Thymus (tissue), 11 donors: ENCODE data around the gene SIDT2. TPM values are rescaled to one million over a fixed set of nuclear protein-coding genes. Genes with fewer than 3 reads are reported as not detected.

Experiments
- DNase-seq, 9 donors: peaks; one replicate each; pipeline ENCODE4 v3.0.0-alpha.2; 2013; ENCODE audit warnings: low spot score in 9 of 9, low read depth in 6 of 9, missing footprints in 1 of 9
- H3K27ac ChIP-seq, 2 donors: one replicate each; pipeline ENCODE4 v1.5.1; 2013; ENCODE audit warnings: control low read depth in 1 of 2, low read depth in 1 of 2, low read length in 1 of 2, mild to moderate bottlenecking in 1 of 2, moderate library complexity in 1 of 2
- H3K27me3 ChIP-seq, 2 donors: one replicate each; pipeline ENCODE4 v1.5.1; 2013; ENCODE audit warnings: low read length in 1 of 2; ENCODE audit not compliant: control insufficient read depth in 2 of 2, insufficient read depth in 1 of 2
- H3K36me3 ChIP-seq, 2 donors: one replicate each; pipeline ENCODE4 v1.5.1; 2013; ENCODE audit warnings: low read length in 1 of 2, mild to moderate bottlenecking in 1 of 2, moderate library complexity in 1 of 2; ENCODE audit not compliant: control insufficient read depth in 2 of 2, insufficient read depth in 2 of 2
- H3K4me1 ChIP-seq, 2 donors: one replicate each; pipeline ENCODE4 v1.5.1; 2013; ENCODE audit warnings: low read length in 2 of 2; ENCODE audit not compliant: control insufficient read depth in 2 of 2, insufficient read depth in 2 of 2
- H3K4me3 ChIP-seq, 2 donors: one replicate each; pipeline ENCODE4 v1.5.1; 2013; ENCODE audit warnings: low read length in 2 of 2, control low read depth in 1 of 2, mild to moderate bottlenecking in 1 of 2
- H3K9me3 ChIP-seq, 2 donors: one replicate each; pipeline ENCODE4 v1.5.1; 2013; ENCODE audit warnings: low read length in 1 of 2, mild to moderate bottlenecking in 1 of 2; ENCODE audit not compliant: control insufficient read depth in 2 of 2, insufficient read depth in 1 of 2
- WGBS: extraction: QIAGEN DNeasy Blood & Tissue Kit; methylation state at CpG from one replicate; pipeline ENCODE4 v1.1.7; 2013; 5-methylcytosine and 5-hydroxymethylcytosine counted together
- polyA plus RNA-seq: library from polyadenylated mRNA; stranded (reverse); fragments of 200-250 nt; gene quantifications from one replicate; pipeline ENCODE4 v1.2.3, GENCODE V29; 2013
- total RNA-seq: library from RNA; stranded (reverse); fragments of 120-200 nt; gene quantifications from one replicate; pipeline ENCODE4 v1.2.4, GENCODE V29; 2013
- donor health status: healthy.

The SIDT2 gene
- total and polyA plus RNA-seq, 2 donors, result 5.1 to 22.5 TPM

DNA sequence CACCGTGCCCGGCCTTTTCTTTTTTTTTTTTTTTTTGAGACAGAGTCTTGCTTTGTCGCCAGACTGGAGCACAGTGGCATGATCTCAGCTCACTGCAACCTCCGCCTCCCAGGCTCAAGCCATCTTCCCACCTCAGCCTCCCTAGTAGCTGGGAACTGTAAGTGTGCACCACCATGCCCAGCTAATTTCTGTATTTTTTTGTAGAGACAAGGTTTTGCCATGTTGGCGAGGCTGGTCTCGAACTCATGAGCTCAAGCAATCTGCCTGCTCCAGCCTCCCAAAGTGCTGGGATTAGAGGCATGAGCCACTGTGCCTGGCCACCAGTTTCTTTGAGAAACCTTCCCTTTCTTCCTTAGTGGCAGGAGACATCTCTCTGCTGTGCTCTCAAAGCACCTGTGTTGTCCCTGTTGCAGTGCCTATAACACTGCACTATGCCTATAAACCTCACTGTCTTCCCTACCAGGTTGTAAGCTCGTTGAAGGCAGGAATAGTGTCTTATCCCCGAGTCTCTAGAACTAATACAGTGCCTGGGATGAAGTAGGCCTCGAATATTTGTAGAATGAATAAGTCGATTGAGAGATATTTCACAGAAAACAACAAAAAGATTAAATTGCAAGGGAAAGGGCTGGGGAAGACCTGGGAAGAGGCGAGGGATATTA lies 34.3 kb downstream of the SIDT2 start:
- Histone ChIP-seq H3K27me3 (no peaks in the 10 kb centered on the region), H3K4me1 (no peaks in the 10 kb centered on the region), H3K36me3 (peaks cover 42 to 55% of the 10 kb centered on the region in 2 donors), H3K4me3 (no peak overlapping the region), H3K9me3 (no peaks in the 10 kb centered on the region), H3K27ac (no peak overlapping the region)
- no peak for DNase-seq
- 98% methylated on average over 11 of the region's 11 CpGs for WGBS

DNA sequence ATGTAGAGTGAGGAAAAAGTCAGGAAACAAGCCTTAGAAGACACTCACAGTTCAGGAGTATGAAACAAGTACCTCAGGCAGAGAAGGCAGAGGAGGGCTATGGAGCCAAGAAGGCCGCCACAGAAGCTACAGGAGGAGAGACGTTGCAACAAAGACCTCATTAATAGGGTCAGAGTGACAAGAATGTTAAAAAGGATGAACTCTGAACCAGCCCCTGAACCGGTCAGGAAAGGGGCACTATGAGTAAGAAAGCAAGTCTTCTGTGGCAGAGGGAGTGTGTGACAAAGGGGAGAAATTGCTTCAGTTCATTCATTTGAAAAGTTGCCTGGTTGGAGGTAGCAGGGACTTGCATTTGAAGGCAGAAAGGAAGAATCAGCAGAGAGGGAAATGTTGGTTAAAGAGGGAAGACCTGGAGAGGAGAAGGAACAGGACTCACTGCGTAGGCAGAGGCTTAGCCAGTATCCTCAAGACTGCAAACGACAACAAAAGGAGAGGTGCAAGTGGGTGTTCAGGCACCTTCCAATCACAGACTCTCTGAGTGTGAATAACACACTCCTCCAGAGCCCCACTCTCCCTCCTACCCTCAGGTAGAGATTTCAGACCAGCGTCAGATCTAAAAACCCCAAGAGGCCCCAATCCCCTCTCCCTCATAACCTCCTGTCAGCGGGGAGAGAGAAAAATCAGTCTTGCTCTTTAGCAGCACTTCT lies 36.0 kb downstream of the SIDT2 start:
- no peak for DNase-seq
- H3K4me3 ChIP-seq, result no peak overlapping the region
- H3K9me3 ChIP-seq, result no peaks in the 10 kb centered on the region
- WGBS, result 98% methylated on average over 7 of the region's 7 CpGs
- no peak overlapping the region for H3K27ac ChIP-seq
- H3K36me3 ChIP-seq, result peaks cover 60 to 69% of the 10 kb centered on the region in 2 donors
- H3K4me1 ChIP-seq, result no peaks in the 10 kb centered on the region
- H3K27me3 ChIP-seq, result no peaks in the 10 kb centered on the region

DNA sequence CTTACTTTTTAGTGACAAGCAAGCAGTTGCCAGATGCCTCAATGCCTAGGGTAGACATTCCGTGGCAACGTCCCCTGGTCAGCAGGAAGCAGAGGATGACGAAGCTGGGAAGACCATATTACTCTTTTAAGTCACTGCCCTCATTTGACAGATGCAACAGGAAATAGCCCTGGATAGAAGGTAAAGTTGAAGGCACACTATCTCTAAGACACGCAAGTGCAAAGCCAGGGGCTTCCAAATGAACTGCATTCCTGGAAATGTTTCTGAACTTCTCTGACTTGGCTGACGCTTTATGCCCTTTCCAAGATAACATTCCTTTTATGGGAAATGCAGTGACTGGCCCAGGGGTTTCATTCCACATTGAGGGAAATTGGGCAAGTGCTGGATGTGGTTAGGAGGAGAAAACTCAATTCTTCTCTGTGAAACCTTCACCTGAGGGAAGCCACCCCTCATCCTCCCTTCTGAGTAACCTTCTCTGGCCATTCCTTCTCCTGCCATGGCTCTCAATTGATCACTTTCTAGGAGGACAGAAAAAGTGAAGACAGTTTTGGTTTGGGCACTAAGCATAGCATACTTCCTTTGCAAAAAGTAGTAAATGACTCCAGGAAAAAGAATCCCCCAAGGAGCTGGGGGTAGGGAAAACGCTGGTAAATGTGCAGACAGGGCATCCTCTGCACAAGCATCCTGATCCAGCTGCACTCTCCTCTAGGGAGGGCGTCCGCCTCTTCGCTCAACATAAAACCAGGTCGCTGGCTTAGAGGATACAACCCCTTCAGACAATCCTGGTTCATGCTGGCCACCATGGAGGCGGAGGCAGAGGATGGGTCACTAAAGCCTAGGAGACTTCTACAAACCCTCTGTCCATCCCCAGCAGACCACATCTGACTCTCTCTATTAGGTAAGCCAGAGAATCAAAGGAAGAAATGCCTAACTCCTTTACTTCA lies 38.9 kb downstream of the SIDT2 start:
- DNase-seq, result no peak
- WGBS, result 96% methylated on average over 11 of the region's 11 CpGs

DNA sequence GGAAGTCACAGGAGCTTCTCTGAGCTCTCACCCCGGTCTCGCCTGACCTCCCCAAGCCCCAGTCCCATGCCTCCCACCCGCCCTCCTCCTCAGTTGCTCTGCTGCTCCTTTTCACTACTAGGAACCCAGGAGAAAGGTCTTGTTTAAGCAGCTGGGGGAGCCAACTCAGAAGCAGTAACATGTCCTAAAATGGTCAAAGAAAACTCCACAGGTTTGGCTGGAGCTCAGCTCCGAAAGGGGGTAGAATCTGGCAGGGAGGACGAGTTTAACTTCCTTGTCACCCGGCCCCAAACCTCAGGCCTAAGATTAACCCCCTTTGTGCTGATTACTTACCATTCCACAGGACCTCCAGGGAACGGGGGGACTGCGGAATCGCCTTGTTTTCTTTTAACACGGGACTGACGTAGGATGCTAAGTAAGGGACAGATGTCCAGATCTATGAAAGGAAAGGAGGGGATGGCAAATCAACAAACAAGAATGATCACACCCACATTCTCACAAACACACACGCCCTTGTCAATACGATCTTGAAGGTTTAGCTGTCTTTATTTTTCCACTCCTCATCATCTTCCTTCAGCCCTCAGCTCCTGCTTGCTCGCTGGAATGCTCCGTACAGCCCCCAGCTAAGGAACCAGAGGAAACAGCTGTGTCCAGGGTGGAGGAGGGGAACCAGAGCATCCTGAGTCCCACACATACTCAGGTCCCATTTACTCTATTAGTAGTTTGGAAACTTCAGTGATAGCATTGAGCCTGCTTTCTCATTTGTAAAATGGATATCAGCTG lies 39.8 kb downstream of the SIDT2 start:
- Histone ChIP-seq H3K4me1 (no peaks in the 10 kb centered on the region), H3K27ac (no peak overlapping the region), H3K9me3 (no peaks in the 10 kb centered on the region), H3K4me3 (no peak overlapping the region), H3K27me3 (no peaks in the 10 kb centered on the region), H3K36me3 (peaks cover 76 to 83% of the 10 kb centered on the region in 2 donors)
- 94% methylated on average over 15 of the region's 15 CpGs for WGBS
- no peak for DNase-seq

More for the DNA sequence above, 38.9 kb downstream of the SIDT2 start:
- H3K4me3 ChIP-seq, result no peak overlapping the region
- no peaks in the 10 kb centered on the region for H3K9me3 ChIP-seq
- H3K27me3 ChIP-seq, result no peaks in the 10 kb centered on the region
- peaks cover 74 to 84% of the 10 kb centered on the region in 2 donors for H3K36me3 ChIP-seq
- H3K27ac ChIP-seq, result no peak overlapping the region
- H3K4me1 ChIP-seq, result no peaks in the 10 kb centered on the region

DNA sequence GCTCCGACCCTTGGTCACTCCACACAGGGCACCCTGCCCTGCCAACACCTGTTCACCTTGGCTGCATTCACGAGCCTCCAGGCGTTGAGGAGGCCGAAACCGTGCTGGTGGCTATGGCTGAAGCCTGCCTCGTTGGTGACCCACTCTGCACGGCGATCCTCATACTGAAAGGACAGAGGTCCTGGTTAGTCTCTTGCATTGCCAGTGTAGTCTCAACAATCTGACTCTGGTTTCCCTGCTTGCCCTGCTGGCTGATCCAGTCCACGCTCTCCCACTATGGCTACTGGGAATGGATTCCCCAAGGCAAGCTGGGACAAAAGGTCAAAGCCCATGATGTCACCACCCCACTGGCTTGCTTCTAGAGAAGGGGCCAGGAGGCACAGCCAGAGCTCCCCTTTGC lies 40.5 kb downstream of the SIDT2 start:
- 98% methylated on average over 9 of the region's 9 CpGs for WGBS
- Histone ChIP-seq H3K9me3 (no peaks in the 10 kb centered on the region), H3K4me3 (no peak overlapping the region), H3K27ac (no peak overlapping the region), H3K4me1 (no peaks in the 10 kb centered on the region), H3K27me3 (no peaks in the 10 kb centered on the region), H3K36me3 (peaks cover 78 to 90% of the 10 kb centered on the region in 2 donors)
- DNase-seq, result no peak

DNA sequence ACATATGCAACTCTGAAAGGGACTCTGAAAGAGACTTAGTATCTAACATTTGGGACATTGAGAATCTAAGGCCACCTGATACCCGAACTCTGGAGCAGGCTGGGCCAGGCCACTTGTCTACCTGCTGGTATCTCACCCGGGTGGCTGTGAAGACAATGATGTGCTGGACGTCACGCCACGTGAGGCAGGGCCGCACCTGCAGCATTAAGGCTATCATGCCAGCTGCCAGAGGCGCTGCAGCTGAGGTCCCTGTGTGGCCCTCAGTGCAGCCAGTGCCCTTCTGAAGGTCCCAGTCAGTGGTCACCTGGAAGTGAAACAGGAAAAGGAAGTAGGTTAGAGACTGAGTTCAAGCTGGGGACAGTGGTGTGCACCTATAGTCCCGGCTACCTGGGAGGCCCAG lies 40.9 kb downstream of the SIDT2 start:
- Histone ChIP-seq H3K27ac (no peak overlapping the region), H3K27me3 (no peaks in the 10 kb centered on the region), H3K36me3 (peaks cover 78 to 90% of the 10 kb centered on the region in 2 donors), H3K9me3 (no peaks in the 10 kb centered on the region), H3K4me3 (no peak overlapping the region), H3K4me1 (no peaks in the 10 kb centered on the region)
- WGBS, result 98% methylated on average over 8 of the region's 8 CpGs
- no peak for DNase-seq

DNA sequence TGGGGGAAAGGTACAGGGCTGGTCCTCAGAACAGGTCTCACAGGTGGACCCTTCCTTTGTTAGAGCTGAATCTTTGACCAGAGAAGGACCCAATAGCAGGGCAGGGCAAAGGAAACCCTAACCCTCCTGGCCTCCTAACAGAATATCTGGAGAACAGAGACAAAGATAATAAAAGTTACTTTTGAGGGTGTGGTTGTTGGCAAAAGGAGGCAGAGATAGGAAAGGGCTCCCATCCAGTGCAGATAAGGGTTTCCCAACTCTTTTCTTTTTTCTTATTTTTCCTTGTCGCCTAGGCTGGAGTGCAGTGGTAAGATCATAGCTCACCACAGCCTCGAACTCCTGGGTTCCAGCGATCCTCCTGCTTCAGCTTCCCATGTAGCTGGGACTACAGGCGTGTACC lies 41.5 kb downstream of the SIDT2 start:
- Histone ChIP-seq H3K4me1 (no peaks in the 10 kb centered on the region), H3K9me3 (no peaks in the 10 kb centered on the region), H3K4me3 (no peak overlapping the region), H3K27ac (no peak overlapping the region), H3K36me3 (peaks cover 79 to 87% of the 10 kb centered on the region in 2 donors), H3K27me3 (no peaks in the 10 kb centered on the region)
- DNase-seq, result no peak
- WGBS, result 97% methylated on average over 4 of the region's 4 CpGs

DNA sequence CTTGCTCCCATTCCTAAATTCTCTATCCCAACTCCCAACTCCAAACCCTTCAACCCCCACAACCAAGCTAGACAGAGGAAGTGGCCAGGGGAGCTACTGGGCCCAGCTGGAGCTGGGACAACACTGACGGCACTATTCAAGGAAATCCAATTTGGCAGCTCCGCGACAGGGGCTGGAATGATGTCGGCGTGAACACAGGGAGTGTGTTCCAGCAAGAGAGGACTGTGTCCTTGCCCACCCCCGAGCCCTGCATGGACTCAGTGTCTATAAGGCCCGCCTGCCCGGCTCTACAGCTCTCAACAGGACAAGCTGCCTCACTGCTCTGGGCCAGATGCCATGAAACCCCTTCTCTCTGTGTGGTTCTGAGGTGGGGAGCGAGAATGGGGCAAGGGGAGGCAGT lies 42.0 kb downstream of the SIDT2 start:
- no peak overlapping the region for H3K27ac ChIP-seq
- peaks cover 84 to 90% of the 10 kb centered on the region in 2 donors for H3K36me3 ChIP-seq
- H3K4me1 ChIP-seq, result no peaks in the 10 kb centered on the region
- DNase-seq, result no peak
- no peaks in the 10 kb centered on the region for H3K27me3 ChIP-seq
- H3K4me3 ChIP-seq, result no peak overlapping the region
- no peaks in the 10 kb centered on the region for H3K9me3 ChIP-seq
- WGBS, result 93% methylated on average over 9 of the region's 9 CpGs
